GM19452 (cell line): ENCODE data around the gene POU6F2.
"Not testable (repeated sequence)": the region's sequence is repeated elsewhere in the genome, so short reads cannot be mapped to it uniquely, and the experiment has no call there.

Source experiments
- ATAC-seq: cut with Tn5 transposase; IDR thresholded peaks from one replicate; pipeline ENCODE4 v1.9.1; 2021; ENCODE audit not compliant: unreplicated experiment

The POU6F2 gene

GRCh38 chr7:39295796-39296195 is 318.1 kb downstream of the POU6F2 start:
- no peak for ATAC-seq

GRCh38 chr7:39299695-39300094 is 322.0 kb downstream of the POU6F2 start:
- ATAC-seq = no peak

- no peak for ATAC-seq
Measured at GRCh38 chr7:39300276-39300675, 322.6 kb downstream of the POU6F2 start.

GRCh38 chr7:39301543-39301942 is 323.8 kb downstream of the POU6F2 start:
- ATAC-seq = no peak

- no peak for ATAC-seq
Measured at GRCh38 chr7:39304178-39304577, 326.5 kb downstream of the POU6F2 start.

DNA sequence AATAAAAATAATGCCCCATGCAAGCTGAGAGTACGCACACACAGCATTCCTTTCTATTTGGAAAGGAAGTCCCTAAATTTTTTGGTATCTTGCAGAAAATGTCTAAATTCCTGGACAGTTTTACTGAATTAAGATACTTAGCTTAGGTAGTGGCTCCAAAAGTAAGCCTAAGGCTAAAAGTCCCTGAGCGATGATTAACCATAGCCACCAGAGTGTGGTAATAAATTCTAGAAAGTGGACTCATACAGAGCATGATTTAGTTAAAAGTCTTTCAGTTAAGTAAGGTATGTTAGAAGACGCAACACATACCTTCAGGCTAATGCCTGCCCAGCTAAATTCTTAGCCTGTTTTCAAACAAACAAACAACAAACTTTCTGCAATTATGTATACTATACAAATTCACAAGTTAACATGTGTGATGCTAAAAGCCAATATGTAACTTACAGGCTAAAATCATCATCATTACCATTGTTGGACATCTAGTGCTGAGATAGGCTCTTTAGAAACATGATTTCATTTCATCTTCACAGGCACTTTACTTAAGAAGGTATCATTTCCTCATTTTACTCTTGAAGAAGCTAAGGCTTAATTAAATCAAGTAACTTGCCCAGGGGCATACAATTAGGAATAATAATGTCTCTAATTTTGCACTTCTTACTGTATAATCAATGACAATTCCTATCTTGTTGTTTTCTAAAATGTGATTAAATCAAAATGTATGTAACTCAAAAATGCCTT is 327.1 kb downstream of the POU6F2 start:
- ATAC-seq = peak; percentile 73

DNA sequence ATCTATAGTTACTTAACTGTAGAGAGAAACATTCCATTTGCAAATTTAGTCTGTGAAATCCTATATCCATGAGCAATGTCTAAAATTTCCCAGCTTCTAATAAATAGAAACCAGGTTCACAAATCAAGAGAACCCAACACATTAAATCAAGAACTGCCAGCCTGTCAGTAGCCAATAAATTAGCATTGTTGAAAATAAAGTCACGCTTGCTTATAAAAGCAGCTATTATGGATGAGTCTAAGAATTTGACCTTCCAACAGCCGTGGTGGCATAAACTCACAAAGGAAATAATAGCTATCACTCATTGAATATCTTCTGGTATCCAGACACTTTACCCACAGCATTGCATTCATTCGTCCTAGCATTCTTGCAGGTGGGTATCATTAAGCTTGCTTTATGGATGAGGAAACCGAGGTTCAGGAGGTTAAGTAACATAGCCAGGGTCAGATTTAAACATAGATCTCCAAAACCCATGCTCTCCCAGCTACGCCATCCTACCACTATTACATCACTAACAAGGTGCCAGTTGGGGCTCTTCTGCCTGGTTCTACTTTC is 328.4 kb downstream of the POU6F2 start:
- ATAC-seq = no peak

- ATAC-seq = no peak
Measured at GRCh38 chr7:39310699-39311098, 333.0 kb downstream of the POU6F2 start.

- ATAC-seq = no peak
Measured at GRCh38 chr7:39312254-39312989, 334.7 kb downstream of the POU6F2 start.

DNA sequence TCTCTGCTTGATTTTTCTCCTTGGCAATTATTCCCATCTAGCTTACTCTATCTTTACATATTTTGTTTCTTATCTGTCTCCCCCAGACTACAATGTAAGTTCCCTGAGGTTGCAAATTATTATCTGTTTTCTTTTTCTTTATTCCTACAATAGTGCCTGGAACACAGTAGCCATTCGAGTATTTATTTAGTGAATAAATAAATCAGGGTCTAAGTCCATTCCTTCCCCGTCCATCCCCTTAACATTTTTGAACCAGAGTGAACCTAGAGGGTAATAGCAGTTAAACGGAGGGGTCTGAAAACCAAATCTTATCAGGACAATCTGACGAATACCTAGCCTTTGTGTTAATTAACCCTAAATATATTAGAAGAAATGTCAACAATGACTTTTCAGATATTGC is 335.7 kb downstream of the POU6F2 start:
- ATAC-seq = no peak

- no peak for ATAC-seq
Measured at GRCh38 chr7:39313974-39314373, 336.3 kb downstream of the POU6F2 start.

GRCh38 chr7:39317107-39317506 is 339.4 kb downstream of the POU6F2 start:
- no peak for ATAC-seq

DNA sequence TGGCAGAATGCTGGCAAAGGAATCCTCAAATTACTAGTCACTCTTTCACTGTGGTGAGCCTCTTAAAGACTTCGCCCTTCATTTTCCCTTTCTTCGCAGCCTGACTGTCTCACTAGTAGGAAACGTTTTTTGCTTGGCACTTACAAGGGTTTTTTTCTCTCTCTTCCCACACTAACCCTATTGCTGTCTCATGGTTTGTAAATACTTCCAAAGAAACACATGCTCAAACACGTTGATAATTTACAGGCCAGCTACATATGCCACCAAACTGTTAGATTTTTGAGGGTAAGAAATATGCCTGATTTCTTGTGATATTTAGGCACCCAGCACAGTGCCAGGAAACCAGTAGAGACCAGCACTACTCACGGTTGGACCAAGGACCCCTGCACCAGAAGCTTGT is 340.2 kb downstream of the POU6F2 start:
- ATAC-seq = no peak

DNA sequence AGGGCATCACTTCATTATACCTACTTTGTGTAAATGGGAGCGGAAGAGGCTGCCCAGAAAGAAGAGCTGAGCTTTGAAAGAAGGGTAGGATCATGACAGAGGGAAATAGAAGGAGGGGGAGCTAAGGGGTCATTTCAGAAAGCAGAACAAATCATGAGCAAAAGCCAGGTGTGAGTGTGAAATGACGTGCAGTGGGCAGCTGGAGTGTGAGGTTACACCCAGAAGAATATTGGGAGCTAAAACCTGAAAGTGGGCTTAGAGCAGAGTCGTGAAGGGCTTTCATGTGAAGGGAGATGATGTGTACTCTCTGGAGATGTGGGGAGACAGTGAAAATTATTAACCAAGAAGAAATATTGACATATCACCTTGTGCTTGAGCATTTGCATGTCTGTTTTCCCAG is 343.5 kb downstream of the POU6F2 start:
- peak; percentile 55 for ATAC-seq

DNA sequence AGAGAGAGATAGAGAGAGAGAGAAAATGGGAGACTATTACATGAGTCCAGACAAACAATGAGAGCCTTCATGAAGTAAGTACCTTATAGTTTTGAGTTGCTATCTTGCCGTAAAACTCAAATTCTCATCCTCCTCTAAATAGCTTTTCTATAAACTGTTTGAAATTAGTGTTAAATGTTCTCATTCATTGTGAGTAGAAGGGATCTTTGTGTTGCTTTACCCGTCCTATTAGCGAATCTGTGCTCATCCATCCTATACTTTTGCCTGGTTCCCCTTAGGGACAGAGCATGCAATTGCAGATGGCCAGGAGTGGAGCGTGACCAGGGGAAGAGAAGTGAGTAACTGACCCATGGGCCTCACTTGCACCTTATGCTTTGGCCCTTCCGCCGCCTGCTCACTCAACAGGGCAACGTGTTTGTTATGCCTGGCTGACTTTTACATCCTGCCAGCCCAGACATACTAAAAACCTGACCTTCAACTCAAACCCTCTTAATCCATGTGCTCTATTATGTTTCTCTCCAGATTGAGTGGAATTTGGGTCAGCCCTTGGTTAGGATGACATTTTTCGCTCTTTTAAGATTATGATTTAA is 344.3 kb downstream of the POU6F2 start:
- no peak for ATAC-seq

DNA sequence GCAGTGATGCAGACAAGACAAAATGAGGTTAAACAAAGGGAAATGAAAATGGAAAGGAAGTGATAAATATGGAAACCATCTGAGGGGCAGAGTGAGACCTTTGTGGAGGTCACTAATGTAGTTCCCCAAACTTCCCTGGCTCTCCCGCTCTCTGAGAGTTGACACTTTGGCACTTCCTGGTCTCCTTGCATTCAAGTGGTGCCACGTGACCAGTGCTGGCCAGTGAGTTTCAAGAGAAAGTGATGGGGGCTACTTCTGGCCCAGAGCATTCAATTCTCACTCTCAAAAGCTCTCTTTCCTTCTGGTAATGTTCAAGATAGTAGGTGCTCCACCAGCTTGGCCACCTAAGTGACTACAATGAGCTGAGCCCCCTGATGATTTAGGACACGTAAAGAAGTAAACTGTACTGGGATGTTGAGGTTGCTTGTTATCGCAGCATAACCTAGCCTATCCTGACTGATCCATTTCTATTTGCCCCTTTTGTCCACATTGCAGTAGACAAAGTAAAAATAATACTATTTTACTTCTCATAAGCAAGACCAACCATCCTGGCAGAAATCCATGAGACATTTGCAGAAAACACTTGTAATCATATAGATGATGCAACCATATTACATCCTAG is 346.5 kb downstream of the POU6F2 start:
- ATAC-seq = no peak

DNA sequence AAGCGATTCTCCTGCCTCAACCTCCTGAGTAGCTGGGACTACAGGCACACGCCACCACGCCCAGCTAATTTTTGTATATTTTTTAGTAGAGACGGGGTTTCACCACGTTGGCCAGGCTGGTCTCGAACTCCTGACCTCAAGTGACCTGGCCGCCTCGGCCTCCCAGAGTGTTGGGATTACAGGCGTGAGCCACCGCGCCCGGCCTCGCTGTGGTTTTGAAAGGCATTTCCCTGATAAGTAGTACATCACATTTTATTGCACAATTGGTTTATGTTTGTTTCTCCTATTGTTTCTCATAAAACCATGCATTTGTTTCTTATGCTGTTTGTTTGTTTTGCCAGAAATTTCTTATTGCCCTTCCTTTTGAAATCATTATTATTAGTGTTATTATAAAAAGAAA is 353.9 kb downstream of the POU6F2 start:
- not testable (repeated sequence) for ATAC-seq

DNA sequence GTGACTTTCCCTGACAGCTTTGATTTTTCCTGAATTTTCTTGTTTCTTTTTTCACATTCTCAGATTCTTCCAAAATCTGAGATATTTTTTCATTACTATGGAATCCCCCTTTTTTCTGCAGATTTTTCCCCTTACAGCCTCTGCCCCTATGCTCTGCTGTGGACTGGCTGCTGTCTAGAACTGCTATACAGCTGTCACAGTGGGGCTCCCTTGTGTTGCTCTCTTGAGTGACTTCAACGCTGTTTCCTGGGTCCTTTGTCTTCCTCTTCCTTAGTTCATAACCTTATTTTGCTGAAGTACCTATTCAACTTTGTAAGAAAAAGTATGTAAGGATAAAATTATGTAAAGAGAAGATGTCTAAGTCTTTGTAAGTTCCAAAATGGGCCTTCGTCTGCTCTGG is 354.4 kb downstream of the POU6F2 start:
- ATAC-seq = no peak

GRCh38 chr7:39333701-39334100 is 356.0 kb downstream of the POU6F2 start:
- no peak for ATAC-seq

DNA sequence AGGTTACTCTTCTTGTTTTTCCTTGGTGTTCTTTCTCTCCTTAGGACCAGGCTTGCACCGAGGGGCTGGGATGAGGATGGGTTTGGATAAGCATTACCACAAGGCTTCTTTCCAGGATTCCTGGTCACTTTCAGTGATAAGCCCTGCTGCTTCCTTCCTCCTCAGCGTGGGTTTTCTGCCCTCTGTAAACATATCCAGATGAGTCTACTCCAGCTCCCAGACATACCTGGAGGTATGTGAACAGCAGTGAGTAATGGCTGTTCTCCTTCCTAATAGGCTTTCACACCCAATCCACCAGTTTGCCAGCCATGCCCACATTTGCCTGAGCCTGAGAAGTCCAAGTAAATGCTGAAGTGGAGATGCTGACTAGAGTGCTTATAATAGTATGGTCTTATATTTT is 358.7 kb downstream of the POU6F2 start:
- no peak for ATAC-seq

DNA sequence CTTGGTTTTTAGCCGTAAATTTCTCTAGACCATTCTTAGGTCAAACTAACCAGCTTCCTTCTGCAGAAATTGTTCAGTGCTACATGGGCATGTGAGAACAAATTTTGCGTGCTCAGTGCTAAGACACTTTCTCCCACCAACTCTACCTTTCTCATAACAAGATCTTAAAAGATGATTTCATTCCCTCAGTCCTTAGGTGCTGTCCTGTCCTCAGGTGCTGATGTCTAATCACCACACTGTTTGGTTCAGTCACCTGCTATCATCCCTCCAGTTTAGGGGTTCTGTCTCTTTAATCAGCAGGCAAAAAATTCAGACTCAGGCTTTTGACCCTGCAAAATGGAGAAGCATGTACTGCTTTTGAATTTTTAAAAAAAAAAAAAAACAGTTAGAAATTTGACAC is 361.0 kb downstream of the POU6F2 start:
- ATAC-seq = no peak
